Naive thymus-derived CD4-positive, alpha-beta T cell (primary cell): ENCODE results near the gene BRMS1. TPM values are rescaled to one million over a fixed set of nuclear protein-coding genes. Genes with fewer than 3 reads are reported as not detected.

Experiments used
- ATAC-seq: fragments of 150-1000 bp; cut with Tn5 transposase; 2 replicates; pipeline ENCODE4 v1.10.0; 2021; ENCODE audit warnings: mild to moderate bottlenecking, moderate library complexity
- CTCF ChIA-PET: fragments of 350-600 bp; sonication (Branson Sonifier 250); formaldehyde crosslinking; loops from one replicate; lab custom pipeline; 2021; ENCODE audit warnings: antibody characterized with exemption; lab: Charles Lee
- POLR2A ChIA-PET: fragments of 350-600 bp; sonication (Branson Sonifier 250); formaldehyde crosslinking; loops from one replicate; lab custom pipeline; 2021; ENCODE audit warnings: antibody characterized with exemption, inconsistent platforms; lab: Charles Lee
- DNase-seq, 9 donors: peaks; one replicate each; pipeline versions ENCODE4 v3.0.0 to v3.0.0-alpha.2; 2020 to 2022; ENCODE audit warnings: mixed read lengths in 1 of 9
- H3K27ac ChIP-seq: one replicate; pipeline ENCODE4 v1.7.0; 2013; ENCODE audit warnings: mild to moderate bottlenecking, low read depth, low read length, moderate library complexity
- H3K27me3 ChIP-seq, 2 donors: one replicate each; pipeline ENCODE4 v1.7.0; 2013; ENCODE audit warnings: low read length in 2 of 2, mild to moderate bottlenecking in 2 of 2, moderate library complexity in 2 of 2; ENCODE audit not compliant: control insufficient read depth in 2 of 2, insufficient read depth in 2 of 2
- H3K36me3 ChIP-seq, 3 experiments: 1 replicate in 2 of 3; 2 replicates in 1 of 3; pipeline ENCODE4 v1.7.0; 2013; ENCODE audit warnings: low read length in 3 of 3, mild to moderate bottlenecking in 3 of 3, moderate library complexity in 1 of 3; ENCODE audit not compliant: insufficient read depth in 3 of 3, control insufficient read depth in 2 of 3
- H3K4me1 ChIP-seq, 2 donors: one replicate each; pipeline ENCODE4 v1.7.0; 2013; ENCODE audit warnings: low read length in 2 of 2, mild to moderate bottlenecking in 2 of 2, moderate library complexity in 1 of 2; ENCODE audit not compliant: control insufficient read depth in 2 of 2, insufficient read depth in 2 of 2
- H3K4me3 ChIP-seq: 2 replicates; pipeline ENCODE4 v1.7.0; 2013; ENCODE audit warnings: mild to moderate bottlenecking, low read length
- H3K9me3 ChIP-seq, 3 experiments: 1 replicate in 2 of 3; 2 replicates in 1 of 3; pipeline ENCODE4 v1.7.0; 2013; ENCODE audit warnings: low read length in 3 of 3; ENCODE audit not compliant: control insufficient read depth in 2 of 3
- H3K27ac Mint-ChIP-seq, 9 donors: one replicate each; pipeline ENCODE4 v1.8.0; 2020 to 2022; ENCODE audit warnings: mixed read lengths in 9 of 9, mild to moderate bottlenecking in 8 of 9, moderate library complexity in 5 of 9, inconsistent platforms in 2 of 9
- H3K27me3 Mint-ChIP-seq, 5 donors: one replicate each; pipeline ENCODE4 v1.8.0; 2021 to 2022; ENCODE audit warnings: mixed read lengths in 5 of 5, mild to moderate bottlenecking in 1 of 5
- H3K36me3 Mint-ChIP-seq, 5 donors: one replicate each; pipeline ENCODE4 v1.8.0; 2020 to 2022; ENCODE audit warnings: mixed read lengths in 5 of 5, mild to moderate bottlenecking in 3 of 5, inconsistent platforms in 1 of 5
- H3K4me1 Mint-ChIP-seq, 7 donors: one replicate each; pipeline ENCODE4 v1.8.0; 2020 to 2022; ENCODE audit warnings: mixed read lengths in 7 of 7, mild to moderate bottlenecking in 3 of 7, inconsistent platforms in 1 of 7
- H3K4me3 Mint-ChIP-seq, 10 donors: one replicate each; pipeline ENCODE4 v1.8.0; 2020 to 2022; ENCODE audit warnings: mild to moderate bottlenecking in 10 of 10, mixed read lengths in 10 of 10, moderate library complexity in 6 of 10, inconsistent platforms in 2 of 10
- H3K9me3 Mint-ChIP-seq, 11 donors: one replicate each; pipeline ENCODE4 v1.8.0; 2020 to 2022; ENCODE audit warnings: mixed read lengths in 11 of 11, mild to moderate bottlenecking in 4 of 11, inconsistent platforms in 1 of 11, moderate library complexity in 1 of 11
- intact Hi-C, 2 donors: fragments of 100-400 bp; cut with micrococcal nuclease; formaldehyde crosslinking; loops; one replicate each; pipeline ENCODE4 v1.15.1; 2023
- polyA plus RNA-seq, 2 donors: library from polyadenylated mRNA; unstranded; fragments of 300-500 nt; fragmentation: Illumina TruSeq; gene quantifications; one replicate each; pipeline ENCODE4 v1.2.3, GENCODE V29; 2021
- total RNA-seq, 6 experiments: library from RNA in 5 of 6; stranded (reverse) in 5 of 6; gene quantifications; 1 replicate in 5 of 6; 2 replicates in 1 of 6; pipeline ENCODE4 v1.2.3 and lab custom pipeline; 2021 to 2026

BRMS1 gene
- total and polyA plus RNA-seq, 7 experiments from 2014 or later: 35.9 to 73.5 (median 49.4) TPM

GRCh38 chr11:66365166-66365565 is 20.3 kb upstream of the BRMS1 start:
- Mint-ChIP-seq H3K9me3 (no peaks in the 10 kb centered on the region), H3K36me3 (no peaks in the 10 kb centered on the region), H3K27ac (no peak overlapping the region), H3K4me1 (peaks cover 0 to 9% (median 6%) of the 10 kb centered on the region in 7 donors), H3K4me3 (no peak overlapping the region), H3K27me3 (no peaks in the 10 kb centered on the region)
- no peak overlapping the region for H3K4me3 ChIP-seq
- no peaks in the 10 kb centered on the region for H3K9me3 ChIP-seq
- peaks cover 0 to 13% (median 0%) of the 10 kb centered on the region in 3 experiments for H3K36me3 ChIP-seq
- POLR2A ChIA-PET: interaction anchor here (1.1 to 1.4 kb wide), 2 partner anchors 20 to 21 kb away, joined by 3 to 4 read pairs; no protein-coding TSS in a partner anchor
- H3K27me3 ChIP-seq: no peaks in the 10 kb centered on the region
- ATAC-seq (no peak), DNase-seq (no peak)
- CTCF ChIA-PET: interaction anchor here (0.6 to 1.0 kb wide), 3 partner anchors 14 to 286 kb away, joined by 3 to 4 read pairs (median 4); no protein-coding TSS in a partner anchor
- H3K4me1 ChIP-seq: no peaks in the 10 kb centered on the region
- intact Hi-C loops: no loop called here
- H3K27ac ChIP-seq: no peak overlapping the region

- peak; percentile 75 for ATAC-seq
- Mint-ChIP-seq H3K9me3 (no peaks in the 10 kb centered on the region), H3K4me1 (peaks cover 0 to 3% (median 0%) of the 10 kb centered on the region in 7 donors), H3K36me3 (no peaks in the 10 kb centered on the region), H3K27me3 (no peaks in the 10 kb centered on the region), H3K27ac (peak overlapping the region in 1 of 9 donors; percentile 47), H3K4me3 (no peak overlapping the region)
- Histone ChIP-seq H3K27ac (no peak overlapping the region), H3K36me3 (peaks cover 0 to 13% (median 0%) of the 10 kb centered on the region in 3 experiments), H3K27me3 (no peaks in the 10 kb centered on the region), H3K4me1 (no peaks in the 10 kb centered on the region), H3K4me3 (no peak overlapping the region), H3K9me3 (no peaks in the 10 kb centered on the region)
- intact Hi-C loops: no loop called here
- ChIA-PET CTCF (interaction anchor here (0.6 to 1.8 kb wide), 9 partner anchors 10 to 643 kb away, joined by 3 to 8 read pairs (median 5); partner anchors contain the start of gene RNASEH2C), POLR2A (interaction anchor here (0.7 to 0.8 kb wide), 2 partner anchors 17 to 77 kb away, joined by 4 read pairs; partner anchors contain the start of gene B4GAT1)
- DNase-seq: peak; percentile 24 to 81 (median 57)
Measured at GRCh38 chr11:66363805-66364535, 19.1 kb upstream of the BRMS1 start.

- no peaks in the 10 kb centered on the region for H3K9me3 ChIP-seq
- intact Hi-C loops: no loop called here
- ChIA-PET POLR2A (interaction anchor here (0.5 to 0.8 kb wide), 4 partner anchors 14 to 226 kb away, joined by 3 to 4 read pairs (median 4); partner anchors contain the start of gene B4GAT1), CTCF (interaction anchor here (0.6 to 1.8 kb wide), 9 partner anchors 10 to 642 kb away, joined by 3 to 8 read pairs (median 5); partner anchors contain the start of gene RNASEH2C)
- no peaks in the 10 kb centered on the region for H3K27me3 ChIP-seq
- Mint-ChIP-seq H3K36me3 (peaks cover 0 to 3% (median 0%) of the 10 kb centered on the region in 5 donors), H3K4me1 (peaks cover 0 to 3% (median 0%) of the 10 kb centered on the region in 7 donors), H3K9me3 (no peaks in the 10 kb centered on the region), H3K4me3 (no peak overlapping the region), H3K27me3 (no peaks in the 10 kb centered on the region), H3K27ac (no peak overlapping the region)
- no peaks in the 10 kb centered on the region for H3K4me1 ChIP-seq
- H3K36me3 ChIP-seq: peaks cover 0 to 13% (median 0%) of the 10 kb centered on the region in 3 experiments
- DNase-seq (no peak), ATAC-seq (no peak)
- H3K27ac ChIP-seq: no peak overlapping the region
- no peak overlapping the region for H3K4me3 ChIP-seq
Measured at GRCh38 chr11:66363187-66363601, 18.3 kb upstream of the BRMS1 start.

- H3K36me3 ChIP-seq: peaks cover 0 to 13% (median 0%) of the 10 kb centered on the region in 3 experiments
- no peaks in the 10 kb centered on the region for H3K27me3 Mint-ChIP-seq
- H3K9me3 Mint-ChIP-seq: no peaks in the 10 kb centered on the region
- H3K36me3 Mint-ChIP-seq: peaks cover 0 to 3% (median 0%) of the 10 kb centered on the region in 5 donors
- H3K4me1 ChIP-seq: no peaks in the 10 kb centered on the region
- ATAC-seq (no peak), DNase-seq (no peak)
- H3K27ac Mint-ChIP-seq: peak overlapping the region in 2 of 9 donors; percentile 12 to 39
- CTCF ChIA-PET: interaction anchor here (0.8 to 1.8 kb wide), 3 partner anchors 14 to 99 kb away, joined by 3 to 8 read pairs (median 3); no protein-coding TSS in a partner anchor
- no peaks in the 10 kb centered on the region for H3K9me3 ChIP-seq
- H3K4me1 Mint-ChIP-seq: peaks cover 0 to 3% (median 0%) of the 10 kb centered on the region in 7 donors
- H3K4me3 ChIP-seq: no peak overlapping the region
- no peak overlapping the region for H3K27ac ChIP-seq
- intact Hi-C loops: no loop called here
- POLR2A ChIA-PET: interaction anchor here (0.6 to 2.3 kb wide), 3 partner anchors 15 to 226 kb away, joined by 3 to 8 read pairs (median 4); partner anchors contain the start of gene B4GAT1
- H3K27me3 ChIP-seq: no peaks in the 10 kb centered on the region
- H3K4me3 Mint-ChIP-seq: no peak overlapping the region
Measured at GRCh38 chr11:66362481-66363147, 17.7 kb upstream of the BRMS1 start.

- H3K27ac ChIP-seq: no peak overlapping the region
- intact Hi-C loops: no loop called here
- POLR2A ChIA-PET: interaction anchor here (2.3 kb wide), 1 partner anchor 14 kb away, joined by 8 read pairs; the partner anchor contains the start of gene B4GAT1
- no peaks in the 10 kb centered on the region for H3K9me3 ChIP-seq
- no peak overlapping the region for H3K4me3 ChIP-seq
- Mint-ChIP-seq H3K9me3 (no peaks in the 10 kb centered on the region), H3K4me3 (no peak overlapping the region), H3K27ac (peak overlapping the region in 5 of 9 donors; percentile 8 to 81 (median 16)), H3K4me1 (peaks cover 0 to 3% (median 0%) of the 10 kb centered on the region in 7 donors), H3K36me3 (peaks cover 0 to 3% (median 0%) of the 10 kb centered on the region in 5 donors), H3K27me3 (no peaks in the 10 kb centered on the region)
- ATAC-seq: no peak
- H3K4me1 ChIP-seq: no peaks in the 10 kb centered on the region
- CTCF ChIA-PET: no interaction called here
- H3K27me3 ChIP-seq: no peaks in the 10 kb centered on the region
- no peak for DNase-seq
- peaks cover 0 to 13% (median 0%) of the 10 kb centered on the region in 3 experiments for H3K36me3 ChIP-seq
Measured at GRCh38 chr11:66361502-66361941, 16.6 kb upstream of the BRMS1 start.
